Measurements from ENCODE around the gene OR5B21. TPM values are rescaled to one million over a fixed set of nuclear protein-coding genes. Genes with fewer than 3 reads are reported as not detected.

Gene OR5B21
- polyA plus RNA-seq, 3 donors, result 0.12 TPM; not detected in 2

DNA sequence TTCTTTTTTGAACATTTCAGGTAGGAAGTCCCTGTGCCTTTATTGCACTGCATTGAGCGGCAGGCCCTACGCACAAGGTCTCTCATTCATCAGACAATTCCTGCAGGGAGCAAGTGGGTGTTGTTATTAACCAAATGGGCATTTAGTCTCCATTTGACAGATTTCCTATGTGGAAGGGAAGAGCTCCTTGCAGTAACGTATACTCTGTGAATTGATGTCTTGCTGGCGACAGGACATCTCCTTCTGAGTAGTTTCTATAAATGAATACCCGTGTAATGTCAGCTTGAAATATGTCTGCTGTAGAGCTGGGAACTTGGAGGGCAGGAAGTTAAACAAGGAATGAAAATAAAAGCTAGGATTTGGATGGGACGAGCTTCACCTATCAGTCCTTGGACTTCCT is 3.7 kb downstream of the OR5B21 start:
- H3K4me3 ChIP-seq (replicated peaks in 1 of 3; ENCODE audit: low read depth in 2 of 3, low read length in 3 of 3), result no peak overlapping the region
- DNase-seq, result no peak
- H3K27me3 ChIP-seq (ENCODE audit: control insufficient read depth in 2 of 2, insufficient read depth in 2 of 2, low read length in 2 of 2), result no peaks in the 10 kb centered on the region
- H3K9me3 ChIP-seq (replicated peaks in 1 of 2; ENCODE audit: control insufficient read depth in 1 of 2, insufficient read depth in 1 of 2, low read length in 2 of 2), result no peaks in the 10 kb centered on the region
- Mint-ChIP-seq H3K9me3 (no peaks in the 10 kb centered on the region), H3K4me1 (peaks cover 16% of the 10 kb centered on the region), H3K27ac (no peak overlapping the region), H3K27me3 (ENCODE audit: low read depth in 3 of 3) (peaks cover 0 to 3% (median under 1%) of the 10 kb centered on the region in 3 donors), H3K4me3 (no peak overlapping the region), H3K36me3 (no peaks in the 10 kb centered on the region)
- intact Hi-C loops (cut with micrococcal nuclease), result no loop called here
- H4K20me1 ChIP-seq (ENCODE audit: insufficient read depth, low read length), result no peaks in the 10 kb centered on the region
- H3K79me2 ChIP-seq (ENCODE audit: insufficient read depth, low read length), result no peaks in the 10 kb centered on the region
- 95% methylated on average over 5 of the region's 6 CpGs for WGBS (ENCODE audit: insufficient coverage)
- H3K36me3 ChIP-seq (replicated peaks in 1 of 2; ENCODE audit: control insufficient read depth in 1 of 2, insufficient read depth in 2 of 2, low read length in 2 of 2), result no peaks in the 10 kb centered on the region
- no peak overlapping the region for H3K9ac ChIP-seq (ENCODE audit: insufficient read depth, low read length, poor library complexity, severe bottlenecking)
- H3K4me2 ChIP-seq (replicated peaks; ENCODE audit: extremely low read depth, low read length, poor library complexity, severe bottlenecking), result no peak overlapping the region
- no peak overlapping the region for H3K27ac ChIP-seq (ENCODE audit: low read depth in 1 of 2, low read length in 2 of 2)
- H2AFZ ChIP-seq (ENCODE audit: insufficient read depth, low read depth, low read length, poor library complexity, severe bottlenecking), result no peak overlapping the region
- H3K4me1 ChIP-seq (ENCODE audit: control insufficient read depth in 1 of 2, insufficient read depth in 2 of 2, low read length in 2 of 2), result peaks cover 8 to 9% of the 10 kb centered on the region in 2 donors
- TF ChIP-seq, protein P1, sequence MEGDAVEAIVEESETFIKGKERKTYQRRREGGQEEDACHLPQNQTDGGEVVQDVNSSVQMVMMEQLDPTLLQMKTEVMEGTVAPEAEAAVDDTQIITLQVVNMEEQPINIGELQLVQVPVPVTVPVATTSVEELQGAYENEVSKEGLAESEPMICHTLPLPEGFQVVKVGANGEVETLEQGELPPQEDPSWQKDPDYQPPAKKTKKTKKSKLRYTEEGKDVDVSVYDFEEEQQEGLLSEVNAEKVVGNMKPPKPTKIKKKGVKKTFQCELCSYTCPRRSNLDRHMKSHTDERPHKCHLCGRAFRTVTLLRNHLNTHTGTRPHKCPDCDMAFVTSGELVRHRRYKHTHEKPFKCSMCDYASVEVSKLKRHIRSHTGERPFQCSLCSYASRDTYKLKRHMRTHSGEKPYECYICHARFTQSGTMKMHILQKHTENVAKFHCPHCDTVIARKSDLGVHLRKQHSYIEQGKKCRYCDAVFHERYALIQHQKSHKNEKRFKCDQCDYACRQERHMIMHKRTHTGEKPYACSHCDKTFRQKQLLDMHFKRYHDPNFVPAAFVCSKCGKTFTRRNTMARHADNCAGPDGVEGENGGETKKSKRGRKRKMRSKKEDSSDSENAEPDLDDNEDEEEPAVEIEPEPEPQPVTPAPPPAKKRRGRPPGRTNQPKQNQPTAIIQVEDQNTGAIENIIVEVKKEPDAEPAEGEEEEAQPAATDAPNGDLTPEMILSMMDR (IDR thresholded peaks at IDR 0.05), result no peak

DNA sequence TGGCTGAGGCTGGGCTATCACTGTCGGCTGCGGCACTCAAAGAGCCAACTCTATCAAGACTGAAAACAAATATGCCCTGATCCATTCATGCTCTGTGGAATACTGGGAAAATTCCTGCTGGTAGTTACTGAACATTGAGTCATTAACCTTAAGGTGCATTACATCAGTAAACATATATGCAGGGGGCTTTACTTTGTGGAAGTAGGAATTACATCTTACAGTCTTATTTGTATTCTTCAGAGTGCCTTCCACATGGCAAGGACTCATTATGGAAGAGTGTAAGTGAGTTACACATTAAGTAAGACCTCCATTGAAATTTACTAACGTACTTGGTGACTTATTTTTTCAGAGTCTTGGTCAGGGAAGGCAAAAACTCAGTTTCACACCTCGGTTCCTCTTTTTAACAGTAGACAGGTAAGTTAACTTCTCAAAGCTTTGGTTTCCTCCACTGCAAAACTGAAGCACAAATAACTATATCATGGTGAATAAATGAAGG is 4.5 kb downstream of the OR5B21 start:
- Mint-ChIP-seq H3K4me3 (no peak overlapping the region), H3K9me3 (no peaks in the 10 kb centered on the region), H3K4me1 (peaks cover 23% of the 10 kb centered on the region), H3K27ac (no peak overlapping the region), H3K27me3 (ENCODE audit: low read depth in 3 of 3) (no peaks in the 10 kb centered on the region), H3K36me3 (no peaks in the 10 kb centered on the region)
- H3K36me3 ChIP-seq (replicated peaks in 1 of 2; ENCODE audit: control insufficient read depth in 1 of 2, insufficient read depth in 2 of 2, low read length in 2 of 2), result no peaks in the 10 kb centered on the region
- H3K4me2 ChIP-seq (replicated peaks; ENCODE audit: extremely low read depth, low read length, poor library complexity, severe bottlenecking), result no peak overlapping the region
- H3K79me2 ChIP-seq (ENCODE audit: insufficient read depth, low read length), result no peaks in the 10 kb centered on the region
- H3K27ac ChIP-seq (ENCODE audit: low read depth in 1 of 2, low read length in 2 of 2), result no peak overlapping the region
- TF ChIP-seq, protein P1 (IDR thresholded peaks at IDR 0.05), result no peak
- no peak for DNase-seq
- H3K4me3 ChIP-seq (replicated peaks in 1 of 3; ENCODE audit: low read depth in 2 of 3, low read length in 3 of 3), result no peak overlapping the region
- H2AFZ ChIP-seq (ENCODE audit: insufficient read depth, low read depth, low read length, poor library complexity, severe bottlenecking), result no peak overlapping the region
- intact Hi-C loops (cut with micrococcal nuclease), result no loop called here
- H3K27me3 ChIP-seq (ENCODE audit: control insufficient read depth in 2 of 2, insufficient read depth in 2 of 2, low read length in 2 of 2), result no peaks in the 10 kb centered on the region
- WGBS (ENCODE audit: insufficient coverage), result no CpG with 5 or more reads among the region's 4 CpGs
- H3K4me1 ChIP-seq (ENCODE audit: control insufficient read depth in 1 of 2, insufficient read depth in 2 of 2, low read length in 2 of 2), result peaks cover 10 to 17% of the 10 kb centered on the region in 2 donors
- H3K9me3 ChIP-seq (replicated peaks in 1 of 2; ENCODE audit: control insufficient read depth in 1 of 2, insufficient read depth in 1 of 2, low read length in 2 of 2), result no peaks in the 10 kb centered on the region
- no peaks in the 10 kb centered on the region for H4K20me1 ChIP-seq (ENCODE audit: insufficient read depth, low read length)
- no peak overlapping the region for H3K9ac ChIP-seq (ENCODE audit: insufficient read depth, low read length, poor library complexity, severe bottlenecking)
